ENCODE data around the gene TMEM139.
A peak's percentile ranks its signal among the peaks of the same experiment; 100 is the strongest.
"Not testable (repeated sequence)": the region's sequence is repeated elsewhere in the genome, so short reads cannot be mapped to it uniquely, and the experiment has no call there.

TMEM139 gene

GRCh38 chr7:143258831-143259230, 25.9 kb upstream of the TMEM139 start:
- DNase-seq (ENCODE audit: low spot score): no peak

DNA sequence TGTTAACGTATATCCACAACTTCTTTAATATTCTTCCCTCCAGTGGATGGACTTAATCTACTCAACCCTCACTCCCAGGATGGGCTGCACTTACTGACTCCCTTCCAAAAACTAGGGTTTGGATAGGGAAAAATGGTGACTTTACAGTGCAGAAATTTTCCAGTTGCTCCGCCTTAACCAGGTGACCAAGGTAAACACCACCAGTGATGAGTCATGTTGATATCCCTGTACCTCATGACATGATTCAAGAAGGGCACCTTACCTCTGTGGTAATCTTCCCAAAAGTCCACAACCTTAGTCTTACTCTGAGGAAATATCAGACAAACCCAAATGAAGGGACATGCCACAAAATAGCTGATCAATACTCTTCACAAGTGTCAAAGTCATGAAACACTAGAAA, 25.0 kb upstream of the TMEM139 start:
- no peak for DNase-seq (ENCODE audit: low spot score)

DNA sequence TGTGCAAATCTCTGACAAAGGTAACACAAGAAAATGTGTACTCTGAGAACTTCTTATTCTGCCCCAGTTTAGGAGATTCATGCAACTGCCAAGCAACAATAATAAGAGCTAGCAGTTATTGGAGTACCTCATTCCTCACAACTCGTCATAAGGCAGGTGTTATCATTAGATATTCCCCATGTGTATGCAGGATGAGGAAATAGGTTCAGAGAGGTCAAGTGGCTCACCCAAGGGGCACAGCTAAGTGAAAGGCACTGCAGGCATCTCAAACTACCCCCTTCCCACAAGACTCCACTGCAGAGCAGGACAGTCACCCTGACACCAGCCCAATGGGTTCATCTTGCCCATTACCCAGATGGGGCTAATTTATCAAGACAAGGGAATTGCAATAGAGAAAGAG, 22.9 kb upstream of the TMEM139 start:
- no peak for DNase-seq (ENCODE audit: low spot score)

DNA sequence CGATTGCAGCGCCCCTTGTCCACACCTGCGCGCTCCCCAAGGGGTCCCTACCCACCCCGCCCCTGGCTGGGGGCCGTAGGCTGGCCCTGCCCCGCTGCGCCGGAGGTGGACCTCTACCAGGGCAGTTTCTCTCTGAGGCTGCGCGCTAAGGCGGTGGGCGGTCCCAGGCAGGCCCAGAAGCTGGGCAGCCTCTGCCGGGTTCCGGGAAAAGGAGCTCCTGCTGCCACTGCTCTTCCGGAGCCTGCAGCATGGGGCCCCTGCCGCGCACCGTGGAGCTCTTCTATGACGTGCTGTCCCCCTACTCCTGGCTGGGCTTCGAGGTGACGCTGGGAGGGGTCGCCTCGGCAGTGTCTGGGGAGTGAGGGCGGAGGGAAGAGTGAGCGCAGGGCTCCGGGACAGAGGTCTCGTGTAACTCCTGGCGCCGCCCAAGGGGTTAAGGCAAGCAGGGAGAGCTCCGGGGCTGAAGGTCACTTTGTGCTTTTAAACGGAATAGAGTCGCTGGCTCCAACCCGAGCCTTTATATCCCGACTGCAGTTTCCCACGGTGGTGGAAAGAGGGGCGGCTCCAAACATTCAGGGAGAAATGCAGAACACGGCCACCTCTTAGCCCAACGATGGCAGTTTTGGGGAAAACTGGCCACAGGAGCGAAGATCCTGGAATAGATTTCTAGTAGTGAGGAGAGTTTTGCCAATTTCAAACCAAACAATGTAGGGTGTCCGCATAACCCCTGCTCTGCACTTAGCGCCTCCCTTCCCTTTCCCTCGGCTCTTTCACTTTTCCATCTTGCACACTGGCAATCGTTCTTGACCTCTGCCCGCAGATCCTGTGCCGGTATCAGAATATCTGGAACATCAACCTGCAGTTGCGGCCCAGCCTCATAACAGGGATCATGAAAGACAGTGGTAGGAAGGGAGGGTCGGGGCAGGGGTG, 21.2 kb upstream of the TMEM139 start, which contains the start of gene GSTK1:
Gene GSTK1, plus strand, starts transcription at position 176 of the 930 bp plus-strand sequence. Its CDS starts 73 bp downstream, at position 249.
- peak; percentile 91 for DNase-seq (ENCODE audit: low spot score)

DNA sequence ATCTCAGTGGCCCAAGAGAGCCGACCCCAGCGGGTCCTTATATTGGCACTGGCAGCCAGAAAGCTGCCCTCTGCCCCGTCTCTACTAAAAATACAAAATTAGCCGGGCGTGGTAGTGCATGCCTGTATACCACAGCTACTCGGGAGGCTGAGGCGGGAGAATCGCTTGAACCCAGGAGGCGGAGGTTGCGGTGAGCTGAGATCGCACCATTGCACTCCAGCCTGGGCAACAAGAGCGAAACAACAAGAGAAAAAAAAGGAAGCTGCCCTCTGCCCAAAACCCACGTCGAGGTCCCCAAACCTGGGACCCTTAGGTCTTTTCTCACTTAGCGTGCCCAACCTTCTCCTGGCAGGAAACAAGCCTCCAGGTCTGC, 20.6 kb upstream of the TMEM139 start:
- not testable (repeated sequence) for DNase-seq (ENCODE audit: low spot score)

GRCh38 chr7:143265017-143265693, 19.6 kb upstream of the TMEM139 start:
- DNase-seq (ENCODE audit: low spot score): no peak

DNA sequence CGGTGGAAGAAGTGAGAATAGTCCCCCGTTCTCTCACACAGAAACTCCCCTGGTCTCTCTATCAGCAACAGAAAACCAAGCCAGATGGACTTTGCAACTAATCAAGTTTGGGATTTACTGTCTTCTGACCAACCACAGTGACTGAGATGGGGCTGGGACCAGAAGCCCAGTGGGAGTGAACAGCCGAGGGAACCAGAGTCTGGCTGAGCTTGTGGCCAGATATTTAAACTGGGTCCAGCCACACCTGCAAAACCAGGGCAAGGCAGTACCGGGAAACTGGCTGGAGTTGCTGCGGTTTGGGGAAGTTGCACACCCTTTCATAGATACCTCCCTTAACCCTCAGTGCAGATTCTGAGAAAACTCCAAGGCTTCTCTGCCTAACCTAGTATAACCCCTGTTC, 15.5 kb upstream of the TMEM139 start:
- DNase-seq (ENCODE audit: low spot score): no peak

DNA sequence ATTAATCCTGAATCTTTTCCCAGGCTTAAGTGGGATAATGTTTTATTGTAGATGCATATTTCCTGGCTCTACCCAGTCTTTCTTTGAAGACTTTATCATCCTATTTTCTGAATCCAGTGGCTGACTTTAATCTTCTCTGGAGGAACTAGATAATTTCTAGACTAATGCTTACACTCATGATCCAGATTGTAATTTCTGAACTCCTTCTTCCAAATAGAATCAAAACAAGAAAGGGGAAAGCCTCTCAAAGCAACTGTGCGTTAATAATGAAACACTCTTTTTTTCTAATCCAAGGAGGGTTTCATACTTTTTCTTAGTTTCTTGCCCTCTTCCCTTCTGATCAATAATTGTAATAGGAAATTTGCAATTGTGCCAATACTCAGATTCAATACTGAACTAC, 13.5 kb upstream of the TMEM139 start:
- no peak for DNase-seq (ENCODE audit: low spot score)

- DNase-seq (ENCODE audit: low spot score): no peak
Measured at GRCh38 chr7:143272871-143273270, 11.9 kb upstream of the TMEM139 start.

- DNase-seq (ENCODE audit: low spot score): peak; percentile 24
Measured at GRCh38 chr7:143279186-143280098, 5.3 kb upstream of the TMEM139 start.

DNA sequence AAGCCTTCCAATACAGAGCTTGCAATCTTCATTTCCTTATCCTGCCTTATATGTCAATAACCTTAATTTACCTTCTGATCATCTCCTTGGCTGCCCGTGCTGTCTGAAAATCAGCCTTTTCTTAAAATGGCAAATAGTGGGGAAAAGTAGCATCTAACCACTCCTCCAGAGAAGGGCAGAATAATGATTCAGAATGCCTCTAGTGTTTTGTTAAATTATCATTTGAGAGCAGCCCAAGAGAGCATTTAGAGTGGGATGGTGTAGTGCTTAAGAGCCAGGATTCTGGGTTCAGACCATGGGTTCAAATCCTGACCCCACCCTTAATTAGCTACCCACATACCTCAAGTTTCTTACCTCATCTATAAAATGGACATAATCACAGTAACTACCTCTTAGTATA, 4.6 kb upstream of the TMEM139 start:
- no peak for DNase-seq (ENCODE audit: low spot score)

- no peak for DNase-seq (ENCODE audit: low spot score)
Measured at GRCh38 chr7:143280566-143280965, 4.2 kb upstream of the TMEM139 start.

DNA sequence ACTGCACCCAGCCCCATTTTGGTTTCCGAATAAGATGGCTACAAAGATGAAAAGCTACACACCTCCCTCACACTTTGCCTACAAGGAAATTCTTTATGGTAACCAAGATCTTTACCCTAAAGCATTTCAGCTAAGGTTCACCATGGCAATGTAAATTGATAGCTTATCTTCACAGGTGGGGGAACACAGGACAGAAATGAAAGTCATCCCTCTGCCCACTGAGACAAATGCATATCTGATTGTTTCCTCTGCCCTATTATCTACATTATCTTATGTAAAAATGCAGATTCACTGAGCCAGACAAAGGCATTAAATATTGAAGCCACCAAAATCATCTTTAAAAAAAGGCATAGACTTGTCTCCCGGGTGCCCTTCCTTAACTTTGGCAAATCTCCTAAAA, 3.2 kb upstream of the TMEM139 start:
- no peak for DNase-seq (ENCODE audit: low spot score)

- no peak for DNase-seq (ENCODE audit: low spot score)
Measured at GRCh38 chr7:143282124-143282523, 2.6 kb upstream of the TMEM139 start.

GRCh38 chr7:143283381-143283780, 1.4 kb upstream of the TMEM139 start:
- DNase-seq (ENCODE audit: low spot score): peak; percentile 21

DNA sequence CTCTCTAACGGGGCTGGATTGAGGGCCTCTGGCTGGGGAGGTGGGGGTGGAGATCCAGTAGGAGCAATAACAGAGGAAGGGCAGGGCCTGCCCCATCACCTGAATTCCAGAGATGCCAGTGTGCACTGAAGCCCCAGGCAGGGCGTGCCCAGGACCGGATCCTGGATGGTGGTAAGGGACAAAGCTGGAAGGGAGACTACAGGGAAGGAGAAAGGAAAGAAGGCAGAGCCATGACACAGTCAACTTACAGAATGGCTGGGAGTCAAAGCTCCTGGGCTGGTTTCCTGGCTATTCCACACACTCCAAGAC, 666 bp downstream of the TMEM139 start:
- DNase-seq (ENCODE audit: low spot score): peak; percentile 44

DNA sequence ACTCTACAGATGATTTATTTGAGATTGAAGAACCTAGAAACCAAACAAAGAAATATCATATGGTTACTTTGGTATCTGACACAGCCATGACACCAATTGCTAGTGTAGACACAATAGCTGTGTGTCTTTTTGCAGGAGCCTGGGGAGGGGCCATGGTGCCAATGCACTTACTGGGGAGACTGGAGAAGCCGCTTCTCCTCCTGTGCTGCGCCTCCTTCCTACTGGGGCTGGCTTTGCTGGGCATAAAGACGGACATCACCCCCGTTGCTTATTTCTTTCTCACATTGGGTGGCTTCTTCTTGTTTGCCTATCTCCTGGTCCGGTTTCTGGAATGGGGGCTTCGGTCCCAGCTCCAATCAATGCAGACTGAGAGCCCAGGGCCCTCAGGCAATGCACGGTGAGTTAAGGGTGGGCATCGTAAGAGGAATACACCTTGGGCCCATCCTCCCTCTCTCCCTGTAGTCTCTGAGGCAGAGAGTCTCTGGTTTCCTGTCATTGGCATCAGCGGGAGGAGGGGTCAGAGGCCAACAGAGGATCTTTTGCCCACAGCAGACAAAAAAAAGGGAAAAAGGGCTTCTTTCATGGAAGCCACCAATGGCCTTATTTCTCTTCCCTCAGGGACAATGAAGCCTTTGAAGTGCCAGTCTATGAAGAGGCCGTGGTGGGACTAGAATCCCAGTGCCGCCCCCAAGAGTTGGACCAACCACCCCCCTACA, 1.2 kb downstream of the TMEM139 start:
- DNase-seq (ENCODE audit: low spot score): no peak

DNA sequence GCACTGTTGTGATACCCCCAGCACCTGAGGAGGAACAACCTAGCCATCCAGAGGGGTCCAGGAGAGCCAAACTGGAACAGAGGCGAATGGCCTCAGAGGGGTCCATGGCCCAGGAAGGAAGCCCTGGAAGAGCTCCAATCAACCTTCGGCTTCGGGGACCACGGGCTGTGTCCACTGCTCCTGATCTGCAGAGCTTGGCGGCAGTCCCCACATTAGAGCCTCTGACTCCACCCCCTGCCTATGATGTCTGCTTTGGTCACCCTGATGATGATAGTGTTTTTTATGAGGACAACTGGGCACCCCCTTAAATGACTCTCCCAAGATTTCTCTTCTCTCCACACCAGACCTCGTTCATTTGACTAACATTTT, 1.7 kb downstream of the TMEM139 start:
- no peak for DNase-seq (ENCODE audit: low spot score)

- no peak for DNase-seq (ENCODE audit: low spot score)
Measured at GRCh38 chr7:143287339-143287934, 2.7 kb downstream of the TMEM139 start.

DNA sequence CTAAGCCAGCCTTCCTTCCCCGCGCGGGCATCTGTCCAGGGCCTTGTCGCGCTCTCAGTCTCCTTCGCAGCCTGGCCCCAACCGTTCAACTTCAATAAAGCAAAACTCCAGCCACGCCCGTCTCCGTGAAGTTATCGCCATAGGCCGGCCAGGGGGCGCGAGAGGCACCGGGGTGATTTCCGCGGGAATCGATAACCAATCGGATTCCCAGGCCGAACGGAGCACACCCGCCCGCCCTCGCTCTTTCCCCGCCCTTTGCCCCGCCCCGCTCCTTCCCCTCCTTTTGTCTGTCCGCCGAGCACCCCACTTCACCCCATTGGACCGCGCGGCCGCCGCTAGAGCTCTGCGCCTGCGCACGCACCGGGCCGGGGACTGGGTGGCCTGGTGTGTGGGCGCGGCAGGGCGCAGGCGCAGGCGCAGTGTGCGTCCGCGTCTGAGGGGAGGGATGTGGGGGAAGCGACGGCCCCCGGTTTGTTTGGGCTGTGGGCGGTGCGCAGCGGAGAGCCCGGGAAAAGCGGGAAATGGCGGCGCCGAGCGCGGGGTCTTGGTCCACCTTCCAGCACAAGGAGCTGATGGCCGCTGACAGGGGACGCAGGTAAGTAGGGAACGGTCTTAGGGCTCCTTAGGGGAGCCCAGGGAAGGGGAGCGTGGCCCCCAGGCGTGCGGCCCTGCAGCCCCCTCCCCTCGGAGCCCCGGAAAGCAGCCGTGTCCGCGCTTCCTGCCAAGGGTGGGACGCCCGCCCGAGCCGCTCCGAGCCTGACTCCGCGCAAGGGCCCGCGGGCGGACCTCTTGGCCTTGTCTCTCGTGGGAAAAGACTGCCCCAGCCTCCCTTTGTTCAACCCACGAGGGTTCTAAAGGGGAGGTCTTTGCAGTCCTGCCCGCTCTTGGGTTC, 3.4 kb downstream of the TMEM139 start, which contains the start of gene CASP2:
Gene CASP2, plus strand, starts transcription at position 417 of the 892 bp plus-strand sequence. Its CDS starts 105 bp downstream, at position 522.
- DNase-seq (ENCODE audit: low spot score): peak; percentile 99
